Measurements from ENCODE around the gene EFHD2. TPM values are rescaled to one million over a fixed set of nuclear protein-coding genes. Genes with fewer than 3 reads are reported as not detected.
"Not testable (repeated sequence)": the region's sequence is repeated elsewhere in the genome, so short reads cannot be mapped to it uniquely, and the experiment has no call there.

Gene EFHD2
- total RNA-seq, 1 experiment from 2014 or later, result 90.8 TPM

GRCh38 chr1:15386164-15386749 lies 23.4 kb upstream of the EFHD2 start:
- in situ Hi-C loops (cut with HindIII; ENCODE audit: low pct_unique_long_range_greater_than_20kb, low sequenced_read_pairs) (no loop called here), intact Hi-C loops (cut with micrococcal nuclease; ENCODE audit: unreplicated experiment) (no loop called here)
- ChIA-PET POLR2A (interaction anchor here (0.6 kb wide), 1 partner anchor 41 kb away, joined by 3 read pairs; no protein-coding TSS in a partner anchor), CTCF (no interaction called here)
- H3K27ac ChIP-seq (ENCODE audit: low read length), result no peak overlapping the region
- H3K27me3 ChIP-seq (ENCODE audit: control insufficient read depth, insufficient read depth, low read length), result no peaks in the 10 kb centered on the region
- H3K4me1 ChIP-seq (ENCODE audit: control insufficient read depth, insufficient read depth, low read length), result no peaks in the 10 kb centered on the region; the same call in 1 of the 2 replicates
- DNase-seq (ENCODE audit: low read depth, low spot score), result no peak
- H3K36me3 ChIP-seq (ENCODE audit: control insufficient read depth, insufficient read depth, low read length), result no peaks in the 10 kb centered on the region
- H3K4me3 ChIP-seq (ENCODE audit: low read depth in 2 of 2, low read length in 2 of 2), result no peak overlapping the region
- TF ChIP-seq POLR2AphosphoS5 (IDR thresholded peaks at IDR 0.05; ENCODE audit: low read depth, low read length) (no peak), REST (IDR thresholded peaks at IDR 0.05; ENCODE audit: insufficient read depth in 1 of 2, low read depth in 2 of 2, low read length in 1 of 2) (no peak), CTCF (IDR thresholded peaks at IDR 0.05) (no peak), SIN3A (IDR thresholded peaks at IDR 0.05; ENCODE audit: borderline replicate concordance, insufficient read depth, low read depth, low read length) (no peak), TCF7L2 (IDR thresholded peaks at IDR 0.05; ENCODE audit: low read depth, low read length) (no peak)
- no peaks in the 10 kb centered on the region for H3K9me3 ChIP-seq (ENCODE audit: control insufficient read depth, insufficient read depth, low read depth, low read length)
- BruUV-seq (replicated peaks), result no TSS peak
- no peak for ATAC-seq

- no peaks in the 10 kb centered on the region for H3K36me3 ChIP-seq (ENCODE audit: control insufficient read depth, insufficient read depth, low read length)
- CTCF ChIA-PET, result interaction anchor here (0.6 kb wide), 1 partner anchor 34 kb away, joined by 5 read pairs; no protein-coding TSS in a partner anchor
- in situ Hi-C loops (cut with HindIII; ENCODE audit: low pct_unique_long_range_greater_than_20kb, low sequenced_read_pairs) (no loop called here), intact Hi-C loops (cut with micrococcal nuclease; ENCODE audit: unreplicated experiment) (no loop called here)
- POLR2A ChIA-PET, result no interaction called here
- H3K4me1 ChIP-seq (ENCODE audit: control insufficient read depth, insufficient read depth, low read length), result no peaks in the 10 kb centered on the region; the same call in 1 of the 2 replicates
- ATAC-seq (no peak), DNase-seq (ENCODE audit: low read depth, low spot score) (no peak)
- no peak overlapping the region for H3K27ac ChIP-seq (ENCODE audit: low read length)
- no TSS peak for BruUV-seq (replicated peaks)
- no peaks in the 10 kb centered on the region for H3K27me3 ChIP-seq (ENCODE audit: control insufficient read depth, insufficient read depth, low read length)
- no peak overlapping the region for H3K4me3 ChIP-seq (ENCODE audit: low read depth in 2 of 2, low read length in 2 of 2)
- TF ChIP-seq POLR2AphosphoS5 (IDR thresholded peaks at IDR 0.05; ENCODE audit: low read depth, low read length), result no peak
- no peak for TF ChIP-seq REST (IDR thresholded peaks at IDR 0.05; ENCODE audit: insufficient read depth in 1 of 2, low read depth in 2 of 2, low read length in 1 of 2)
- TF ChIP-seq CTCF (IDR thresholded peaks at IDR 0.05), result no peak
- no peak for TF ChIP-seq SIN3A (IDR thresholded peaks at IDR 0.05; ENCODE audit: borderline replicate concordance, insufficient read depth, low read depth, low read length)
- TF ChIP-seq TCF7L2 (IDR thresholded peaks at IDR 0.05; ENCODE audit: low read depth, low read length), result no peak
- no peaks in the 10 kb centered on the region for H3K9me3 ChIP-seq (ENCODE audit: control insufficient read depth, insufficient read depth, low read depth, low read length)
These were observed 21.3 kb upstream of the EFHD2 start for GRCh38 chr1:15388201-15388880.

GRCh38 chr1:15389828-15390227 lies 19.9 kb upstream of the EFHD2 start:
- ATAC-seq; DNase-seq (ENCODE audit: low read depth, low spot score); intact Hi-C loops (cut with micrococcal nuclease; ENCODE audit: unreplicated experiment); POLR2A ChIA-PET; H3K27me3 ChIP-seq (ENCODE audit: control insufficient read depth, insufficient read depth, low read length); H3K36me3 ChIP-seq (ENCODE audit: control insufficient read depth, insufficient read depth, low read length); H3K4me3 ChIP-seq (ENCODE audit: low read depth in 2 of 2, low read length in 2 of 2); H3K9me3 ChIP-seq (ENCODE audit: control insufficient read depth, insufficient read depth, low read depth, low read length); CTCF ChIA-PET; H3K4me1 ChIP-seq (ENCODE audit: control insufficient read depth, insufficient read depth, low read length); H3K27ac ChIP-seq (ENCODE audit: low read length); BruUV-seq (replicated peaks): not testable (repeated sequence)
- in situ Hi-C loops (cut with HindIII; ENCODE audit: low pct_unique_long_range_greater_than_20kb, low sequenced_read_pairs), result loop anchor here (5.0 kb wide), 1 partner anchor 68 kb away; no protein-coding TSS in a partner anchor
